T1000 (cell line): ENCODE results near the gene AKAP9.
"Not testable (repeated sequence)": the region's sequence is repeated elsewhere in the genome, so short reads cannot be mapped to it uniquely, and the experiment has no call there.

Experiments
- DNase-seq: peaks from one replicate; lab custom pipeline; 2025; ENCODE audit warnings: mixed read lengths; lab: John Stamatoyannopoulos, UW

Gene AKAP9

DNA sequence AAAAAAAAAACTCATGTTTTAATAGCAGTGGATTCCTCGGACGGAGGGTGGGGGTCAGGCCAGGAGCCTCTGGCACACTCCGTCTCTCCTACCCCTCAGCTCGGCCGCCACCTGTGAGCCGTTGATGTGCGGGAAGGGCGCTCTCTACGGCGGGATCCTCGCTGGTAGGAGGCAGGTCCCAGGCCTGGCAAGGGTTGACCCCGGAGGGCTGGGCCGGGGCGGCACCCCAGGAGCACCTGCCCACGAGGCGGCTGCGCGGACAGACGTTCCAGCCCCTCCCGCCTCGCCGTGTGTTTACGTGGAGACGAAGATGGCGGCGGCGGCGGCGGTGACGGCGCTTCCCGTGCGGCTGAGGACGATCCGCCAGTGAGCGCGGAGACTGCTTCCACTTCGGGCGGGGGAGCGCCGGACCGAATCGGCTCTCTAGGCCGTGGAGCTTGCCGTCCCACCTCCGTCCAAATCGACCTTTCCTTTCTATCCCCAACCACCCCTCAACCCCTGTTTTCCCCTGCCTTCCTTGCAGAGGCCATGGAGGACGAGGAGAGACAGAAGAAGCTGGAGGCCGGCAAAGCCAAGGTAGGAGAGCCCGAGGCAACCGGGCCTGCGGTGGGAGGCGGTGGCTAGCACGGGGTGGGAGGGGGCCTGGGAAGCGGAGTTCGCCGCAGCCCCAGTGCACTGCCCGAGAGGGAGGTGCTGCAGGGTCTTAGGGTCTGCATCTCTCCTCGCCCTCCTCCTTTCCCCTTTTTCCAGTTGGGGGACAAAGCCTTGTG, at the start of gene AKAP9:
Gene AKAP9, plus strand, starts transcription at position 291 of the 770 bp plus-strand sequence. Its CDS starts 238 bp downstream, at position 529.
- DNase-seq: peak; percentile 60

DNA sequence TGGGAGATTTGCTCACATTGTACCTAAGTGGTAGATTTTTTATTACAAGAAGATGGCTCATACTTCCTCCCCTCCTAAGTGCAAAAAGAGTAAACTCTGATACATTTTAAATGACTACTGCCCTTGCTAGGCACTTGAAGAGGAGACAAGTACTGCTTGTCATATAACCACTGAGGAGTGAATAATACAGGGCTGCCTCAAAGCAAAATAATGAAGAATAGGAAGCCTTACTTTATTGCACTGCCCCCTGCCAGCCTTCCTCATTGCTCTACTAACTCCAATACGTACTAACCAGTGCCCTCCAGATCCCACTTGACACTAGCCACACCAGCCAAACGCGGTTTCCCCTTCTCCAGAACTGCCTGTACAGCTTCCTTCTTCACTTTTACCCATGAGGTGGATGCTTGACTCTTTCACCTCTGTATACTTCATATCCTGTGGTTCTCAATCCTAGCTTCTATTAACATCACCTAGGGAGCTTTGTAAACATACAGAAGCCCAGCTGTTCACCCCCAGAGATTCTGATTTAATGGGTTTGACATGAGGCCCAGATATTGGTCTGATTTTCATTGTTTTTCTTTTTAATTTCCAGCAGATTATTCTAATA, 48.5 kb upstream of the AKAP9 start:
- no peak for DNase-seq

DNA sequence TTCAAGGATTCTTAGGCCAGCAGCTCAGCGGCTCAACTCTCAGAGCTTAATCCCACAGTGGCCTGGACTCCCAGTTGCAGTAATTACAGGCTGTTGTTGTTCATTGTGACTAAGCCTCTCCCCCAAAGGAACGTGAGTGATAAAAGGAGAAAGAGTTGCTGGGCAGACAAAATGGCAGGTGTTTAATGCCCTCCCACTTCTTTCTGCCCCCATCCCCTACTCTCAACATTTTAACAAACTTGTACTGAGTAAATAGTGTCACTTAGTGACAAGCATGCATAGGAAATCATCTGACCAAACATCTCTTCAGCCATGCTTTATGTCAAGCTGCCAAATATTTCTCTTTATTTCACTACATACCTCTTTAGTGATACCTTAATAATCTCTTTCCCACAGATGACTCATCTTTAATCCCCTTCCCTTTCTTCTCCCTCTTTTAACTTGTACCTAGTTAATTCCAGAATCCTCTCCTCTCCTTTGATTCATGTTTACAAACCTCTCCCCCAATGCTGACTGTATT, 47.8 kb upstream of the AKAP9 start:
- DNase-seq: no peak

DNA sequence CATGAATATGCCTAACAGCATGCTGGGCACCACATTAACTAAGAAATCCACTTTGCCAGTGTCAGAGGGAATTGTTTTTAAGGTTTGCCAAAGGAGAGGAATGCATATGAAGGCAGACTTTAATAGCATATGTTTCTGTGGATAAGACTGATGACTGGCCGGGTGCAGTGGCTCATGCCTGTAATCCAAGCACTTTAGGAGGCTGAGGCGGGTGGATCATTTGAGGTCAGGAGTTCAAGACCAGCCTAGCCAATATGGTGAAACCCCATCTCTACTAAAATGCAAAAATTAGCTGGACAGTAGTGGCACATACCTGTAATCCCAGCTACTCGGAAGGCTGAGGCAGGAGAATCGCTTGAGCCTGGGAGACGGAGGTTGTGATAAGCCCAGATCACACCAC, 47.0 kb upstream of the AKAP9 start:
- DNase-seq: not testable (repeated sequence)

DNA sequence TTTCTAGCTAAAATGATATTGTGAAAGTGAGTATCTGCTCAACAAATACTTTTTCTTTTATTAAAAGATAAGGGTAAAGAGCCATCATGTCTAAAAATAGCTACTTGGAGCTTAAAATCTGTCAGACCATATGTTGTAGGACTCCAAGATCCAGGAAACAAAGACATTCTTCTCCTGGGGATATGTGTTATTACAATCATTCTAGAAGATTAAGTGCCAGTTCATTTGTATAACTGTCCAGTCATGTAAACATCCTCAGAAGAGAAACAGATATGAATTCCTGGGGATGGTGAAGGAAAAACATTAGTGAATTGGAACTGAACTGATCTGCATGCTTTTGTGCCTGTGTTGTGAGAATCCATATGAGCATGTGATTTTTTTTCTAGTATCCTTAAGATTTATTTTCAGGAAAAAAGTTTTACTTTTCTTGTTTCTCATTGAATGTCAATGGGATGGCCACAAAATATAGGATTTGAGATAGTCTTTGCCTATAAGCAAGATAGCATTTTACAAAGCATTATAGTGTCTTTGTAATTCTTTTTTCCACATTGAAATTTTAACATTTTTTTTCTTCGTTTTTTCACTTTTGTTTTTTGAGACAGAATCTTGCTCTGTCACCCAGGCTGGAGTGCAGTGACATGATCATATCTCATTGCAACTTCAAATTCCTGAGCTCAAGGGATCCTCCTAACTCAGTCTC, 45.7 kb upstream of the AKAP9 start:
- DNase-seq: no peak

DNA sequence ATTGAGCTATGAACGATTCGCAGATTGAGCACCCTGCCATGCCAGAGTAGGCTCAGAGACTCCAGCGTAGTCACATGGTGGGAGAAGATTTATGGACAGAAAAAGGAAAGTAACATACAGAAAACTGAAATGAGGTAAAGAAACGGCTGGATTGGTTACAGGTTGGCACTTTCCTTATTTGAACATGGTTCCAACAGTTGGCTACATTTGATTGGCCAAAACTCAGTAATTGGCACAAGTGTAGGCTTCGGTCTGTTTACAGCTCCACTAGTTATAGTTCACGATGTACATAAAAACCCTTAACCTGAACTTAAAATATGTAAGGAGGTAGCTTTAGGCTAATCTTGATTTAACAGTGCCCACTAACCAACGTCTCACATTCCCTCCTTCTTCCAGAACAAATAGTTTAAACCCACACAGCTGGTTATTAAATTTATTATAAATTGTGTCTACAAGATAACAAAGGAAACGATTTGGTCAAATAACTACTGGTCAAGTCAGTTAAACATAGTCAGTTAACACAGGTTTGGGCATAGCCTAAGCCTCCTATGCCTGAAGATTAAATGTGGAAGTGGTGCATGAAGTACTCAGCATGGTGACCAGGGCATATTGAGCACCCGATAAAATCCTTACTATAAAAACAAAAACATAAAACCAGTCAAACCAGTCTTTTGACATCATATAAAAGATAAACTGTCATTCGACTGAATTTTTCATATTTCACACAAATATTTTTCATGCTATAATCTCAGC, 42.2 kb upstream of the AKAP9 start:
- no peak for DNase-seq

DNA sequence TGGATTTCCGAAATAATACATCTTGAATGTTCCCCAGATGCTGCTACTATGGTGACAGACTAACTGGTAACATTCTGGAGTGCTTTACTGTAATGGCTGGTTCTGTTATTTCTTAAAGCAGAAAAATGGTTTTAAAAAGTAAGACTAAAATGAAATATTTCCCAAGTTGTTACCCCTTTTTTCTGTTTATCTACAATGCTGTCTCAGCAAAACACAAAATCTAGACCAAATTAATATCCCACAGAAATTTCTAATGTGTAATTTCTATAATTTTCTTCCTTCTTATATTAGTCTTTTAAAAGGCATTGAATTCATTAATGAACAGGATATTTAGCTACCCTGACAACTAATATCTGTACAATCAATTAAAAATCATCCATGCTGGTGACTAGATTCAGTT, 41.1 kb upstream of the AKAP9 start:
- no peak for DNase-seq

DNA sequence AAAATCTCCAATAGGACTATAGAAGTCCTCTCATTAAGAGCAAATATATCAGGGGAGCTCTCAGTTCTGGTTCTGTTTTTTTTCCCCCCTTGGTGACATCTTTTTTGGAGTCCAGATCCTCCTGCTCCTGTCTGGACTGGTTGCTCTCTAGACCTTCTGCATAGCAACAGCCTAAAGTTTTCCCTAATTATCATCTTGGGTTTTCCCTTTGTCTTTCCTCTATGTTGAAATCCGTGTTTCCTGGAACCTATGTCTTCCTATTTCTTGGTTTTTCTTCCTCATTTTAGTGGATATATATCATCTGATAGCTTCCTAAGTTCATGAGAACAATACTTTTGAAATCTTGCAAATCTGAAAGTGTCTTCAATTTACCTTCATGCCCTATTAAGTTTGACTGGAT, 30.5 kb upstream of the AKAP9 start:
- no peak for DNase-seq

DNA sequence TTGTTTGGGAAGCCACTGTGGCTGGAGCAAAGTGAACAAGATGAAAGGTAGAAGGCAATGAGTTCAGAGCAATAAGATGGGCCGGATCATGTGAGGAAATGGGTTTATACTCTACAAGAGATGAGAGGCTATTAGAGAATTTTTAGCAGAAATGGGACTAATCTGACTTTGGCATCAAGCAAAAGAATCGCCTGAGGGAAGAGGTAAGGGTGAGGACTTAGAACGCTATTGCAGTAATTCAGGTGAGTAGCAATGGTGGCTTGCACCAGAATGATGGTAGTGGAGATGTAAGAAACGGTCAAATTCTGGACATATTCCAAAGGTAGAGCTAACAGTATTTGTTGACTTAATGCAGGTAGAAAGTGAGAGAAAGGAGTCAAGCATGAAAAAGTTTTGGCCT, 29.5 kb upstream of the AKAP9 start:
- DNase-seq: no peak

DNA sequence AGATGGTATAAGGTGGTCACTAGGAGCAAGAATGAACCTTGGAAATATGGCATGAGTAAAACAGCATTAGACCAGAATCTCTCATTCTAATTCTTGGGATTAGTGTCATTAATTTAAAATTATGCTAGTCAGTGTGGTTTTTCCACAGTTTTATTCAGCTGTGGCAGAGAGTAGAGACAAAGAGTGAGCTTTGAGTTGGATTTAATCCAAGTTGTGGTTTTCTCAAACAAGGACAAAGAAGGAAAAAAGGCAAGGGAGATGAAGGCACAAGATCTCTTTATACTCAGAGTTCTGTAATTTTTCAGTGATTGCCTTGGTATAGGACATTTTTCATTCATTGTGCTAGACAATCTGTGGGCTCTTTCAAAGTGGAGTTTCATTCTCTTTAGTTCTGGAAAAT, 28.2 kb upstream of the AKAP9 start:
- DNase-seq: no peak

DNA sequence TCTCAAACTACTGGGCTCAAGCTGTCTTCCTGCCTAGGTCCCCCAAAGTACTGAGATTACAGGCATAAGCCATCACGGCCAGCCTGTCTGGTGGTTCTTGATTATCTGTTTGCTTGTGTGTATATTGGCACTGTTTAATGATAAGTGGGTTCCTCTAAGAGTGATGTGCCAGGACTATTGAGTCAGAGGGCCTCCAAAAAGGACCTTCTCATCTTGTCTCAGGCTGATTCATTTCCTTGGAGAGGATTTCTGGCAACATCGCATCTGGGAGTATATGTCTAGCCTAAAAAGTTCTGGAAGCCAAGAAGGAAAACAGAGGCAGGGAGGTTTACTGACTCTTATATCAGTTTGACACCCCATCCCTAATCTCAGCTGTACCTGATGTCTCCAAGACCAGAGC, 27.1 kb upstream of the AKAP9 start:
- DNase-seq: no peak

DNA sequence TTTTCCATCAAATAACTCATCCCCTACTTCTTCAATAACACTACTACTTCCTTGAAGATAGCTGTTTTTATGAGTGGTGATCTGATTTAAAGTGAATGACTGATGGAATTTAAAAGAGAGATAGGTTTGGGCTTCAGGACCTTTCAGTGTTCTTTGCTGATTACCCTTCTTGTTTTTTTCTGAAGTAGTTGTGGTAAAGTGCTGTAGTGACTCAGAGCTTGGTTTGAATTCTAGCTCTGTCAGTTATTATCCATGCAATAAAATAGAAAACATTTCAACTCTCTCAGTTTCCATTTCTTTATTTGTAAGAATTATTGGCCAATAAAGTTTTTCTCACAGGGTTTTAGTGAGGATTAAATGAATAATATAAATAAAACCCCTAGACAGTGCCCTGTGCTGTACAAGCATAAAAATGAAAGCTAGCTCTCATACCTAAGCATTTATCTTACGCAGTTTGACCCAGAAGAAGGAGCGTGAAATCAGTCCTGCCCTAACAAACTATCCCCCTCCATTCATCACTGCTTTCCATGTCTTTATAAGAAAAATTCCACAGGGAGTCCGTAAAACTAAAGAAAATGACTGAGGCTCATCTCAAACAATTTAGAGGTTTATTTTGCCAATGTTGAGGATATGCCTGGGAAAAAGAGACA, 25.1 kb upstream of the AKAP9 start:
- no peak for DNase-seq

DNA sequence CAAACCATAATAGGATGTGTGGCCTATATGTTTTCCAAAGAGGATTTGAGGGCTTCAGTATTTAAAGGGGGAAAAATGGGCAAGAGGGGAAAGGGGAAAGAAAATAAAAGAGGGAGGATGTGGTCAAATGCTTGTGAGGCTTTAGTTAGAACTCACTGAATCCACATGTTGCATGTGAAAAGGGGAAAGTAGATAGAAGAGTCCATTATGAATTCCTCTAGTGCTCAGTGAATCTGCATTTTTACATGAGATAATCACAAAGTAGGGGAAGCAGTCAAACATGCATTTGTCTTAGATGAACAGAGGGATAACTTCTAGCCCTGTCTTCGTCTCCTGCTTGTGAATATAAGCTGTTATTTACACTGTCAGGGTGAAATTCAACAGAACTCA, 24.6 kb upstream of the AKAP9 start:
- no peak for DNase-seq

DNA sequence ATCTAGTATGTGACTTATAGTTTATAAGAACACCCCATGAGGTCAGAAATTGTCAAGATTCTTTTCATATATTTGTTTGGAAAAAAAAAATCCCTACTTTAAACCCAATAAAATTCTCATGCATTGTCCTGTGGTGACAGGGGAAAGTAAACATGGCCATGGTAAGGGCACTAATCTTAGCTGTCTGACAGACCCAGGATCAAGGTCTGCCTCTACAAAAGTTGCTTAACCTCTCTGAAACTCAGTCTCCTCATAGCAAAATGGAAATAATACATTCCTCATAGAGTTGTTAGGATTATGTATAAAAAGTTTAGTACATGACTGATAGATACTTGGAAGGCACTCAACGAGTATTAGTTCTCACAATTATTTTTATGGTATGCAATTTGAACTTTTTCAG, 22.3 kb upstream of the AKAP9 start:
- DNase-seq: no peak

DNA sequence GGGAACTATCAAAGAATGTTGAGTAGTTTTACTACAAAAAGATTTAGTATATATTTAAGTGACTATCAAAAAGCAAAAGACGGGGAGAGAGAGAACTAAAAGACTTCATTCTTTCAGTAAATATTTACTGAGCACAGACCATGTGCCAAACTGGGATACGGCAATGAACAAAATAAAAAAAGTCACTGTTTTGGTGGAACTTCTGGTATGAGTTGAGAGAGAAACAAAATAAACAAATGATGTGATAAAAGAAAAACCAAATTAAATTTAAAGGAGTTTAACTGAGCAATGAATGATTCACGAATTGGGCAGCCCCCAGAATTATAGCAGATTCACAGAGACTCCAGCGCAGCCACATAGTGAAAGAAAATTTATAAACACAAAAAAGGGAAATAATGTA, 17.8 kb upstream of the AKAP9 start:
- no peak for DNase-seq

DNA sequence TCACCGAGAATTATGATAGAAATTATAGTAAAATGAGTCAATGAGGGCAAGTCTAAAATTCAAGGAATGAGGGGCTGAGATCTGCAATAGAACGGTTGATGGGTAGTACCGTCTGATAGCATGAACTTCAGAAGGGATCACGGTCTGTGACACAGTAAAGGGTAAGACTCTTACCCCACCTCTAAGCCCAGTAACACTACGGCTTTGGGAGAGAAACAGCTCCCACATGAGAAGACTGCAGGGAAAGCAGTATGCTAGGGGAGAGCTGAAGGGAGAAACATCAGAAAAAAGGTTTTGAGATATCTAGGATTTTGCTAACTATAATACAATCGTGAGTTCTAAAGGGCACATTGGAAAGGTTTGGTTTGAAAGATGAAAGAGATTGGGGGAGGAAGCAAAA, 12.8 kb upstream of the AKAP9 start:
- DNase-seq: no peak

DNA sequence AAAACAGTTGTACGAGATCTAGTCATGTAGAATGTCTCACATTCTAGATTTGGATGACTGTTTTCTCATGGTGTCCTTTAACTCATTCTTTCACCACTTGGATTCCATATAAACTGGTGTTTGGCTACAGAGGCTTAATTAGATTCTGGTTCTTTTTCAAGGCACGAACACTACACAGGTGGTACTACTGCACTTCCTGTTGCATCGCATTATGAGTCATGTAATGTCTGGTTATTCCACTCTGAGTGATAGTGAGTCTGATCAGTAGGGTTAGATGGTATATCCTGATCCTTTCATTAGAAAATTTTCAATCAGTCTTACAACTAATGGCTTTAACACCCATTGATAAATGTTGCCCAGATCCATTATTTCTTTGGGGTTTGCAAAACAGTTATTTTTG, 11.2 kb upstream of the AKAP9 start:
- DNase-seq: no peak

DNA sequence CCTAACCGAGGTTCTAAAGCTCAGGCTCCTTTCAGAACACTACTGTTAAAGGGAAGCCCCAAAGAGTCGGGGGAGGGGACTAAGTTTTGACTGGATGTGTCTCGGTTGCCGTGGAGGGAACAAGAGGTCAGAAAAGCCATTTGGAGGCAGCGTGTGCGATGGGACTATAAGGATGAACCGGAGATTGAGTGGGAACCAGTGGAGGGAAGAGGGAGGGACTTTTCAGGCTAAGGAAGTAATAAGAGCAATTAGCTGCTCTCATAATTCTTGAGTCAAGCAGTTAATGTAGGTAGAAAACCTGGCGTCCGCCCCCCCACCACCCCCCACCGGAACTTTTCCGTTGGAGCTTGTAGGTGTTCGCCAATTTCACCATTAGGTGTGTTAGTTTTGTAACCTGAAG, 491 bp upstream of the AKAP9 start:
- no peak for DNase-seq

DNA sequence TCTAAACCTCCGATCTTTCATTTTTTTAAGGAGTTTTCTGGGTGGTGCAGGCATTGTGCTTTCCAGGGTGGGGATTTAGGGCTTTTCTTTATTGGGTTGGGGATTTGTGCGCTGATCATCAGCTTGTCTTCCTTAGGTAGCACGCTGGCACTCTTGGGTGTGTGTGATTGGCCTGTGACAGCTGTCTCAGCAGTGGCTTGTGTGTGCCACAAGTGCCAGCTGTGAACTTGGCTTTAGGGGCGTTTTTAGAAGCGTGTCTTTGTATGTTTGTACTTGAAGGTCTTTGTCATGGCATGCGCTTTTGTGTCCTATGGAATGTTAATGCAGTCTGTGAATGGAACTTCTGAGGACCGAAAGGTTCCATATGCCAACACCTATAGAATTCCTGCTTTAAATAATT, 788 bp downstream of the AKAP9 start:
- no peak for DNase-seq

DNA sequence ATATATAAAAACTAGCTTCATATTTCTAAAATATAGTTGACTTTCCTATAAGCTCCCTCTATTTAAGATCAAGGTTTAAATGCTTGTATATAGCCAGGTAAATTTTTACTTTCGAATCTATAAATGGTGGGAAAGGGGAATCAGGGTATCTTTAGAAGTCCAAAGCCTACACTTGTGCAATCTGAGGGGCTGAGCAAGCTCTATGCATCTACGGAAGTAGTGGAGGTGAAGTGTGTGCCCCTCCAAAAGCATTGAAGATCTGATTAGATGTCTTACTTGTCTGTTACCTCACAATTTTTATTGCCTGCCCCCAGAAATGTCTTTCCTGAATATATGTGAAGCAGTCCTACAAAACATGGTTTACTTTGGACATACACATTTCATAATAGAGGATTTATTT, 1.6 kb downstream of the AKAP9 start:
- DNase-seq: no peak

DNA sequence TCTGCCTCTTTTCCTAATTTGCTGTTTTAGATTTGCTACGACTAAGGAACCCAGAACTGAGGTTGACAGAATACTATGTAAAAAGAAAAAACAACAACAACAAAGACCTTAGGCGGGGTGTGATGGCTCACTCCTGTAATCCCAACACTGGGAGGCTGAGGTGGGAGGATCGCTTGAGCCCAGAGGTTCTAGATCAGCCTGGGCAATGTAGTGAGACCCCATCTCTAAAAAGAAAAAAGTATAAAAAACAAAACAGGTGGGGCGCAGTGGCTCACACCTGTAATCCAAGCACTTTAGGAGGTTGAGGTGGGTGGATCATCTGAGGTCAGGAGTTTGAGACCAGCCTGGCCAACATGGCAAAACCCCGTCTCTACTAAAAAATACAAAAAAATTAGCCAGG, 4.3 kb downstream of the AKAP9 start:
- DNase-seq: not testable (repeated sequence)

DNA sequence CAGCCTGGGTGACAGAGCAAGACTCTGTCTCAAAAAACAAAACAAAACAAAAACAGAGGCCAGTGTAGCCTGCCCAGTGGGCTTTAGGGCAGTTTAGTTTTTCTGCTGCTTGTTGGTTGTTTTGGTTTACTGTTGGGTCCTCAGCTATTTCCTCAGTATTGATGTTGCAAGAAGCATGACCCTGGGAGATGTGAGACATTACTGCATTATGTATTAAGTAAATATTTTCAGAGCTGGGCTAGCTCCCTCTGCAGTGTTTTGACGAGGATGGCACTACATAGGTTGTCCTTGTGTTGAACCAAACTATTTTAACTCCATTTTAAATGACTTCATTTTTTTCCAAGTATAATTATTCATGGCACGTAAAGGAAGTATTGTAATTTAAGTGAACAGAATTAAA, 4.8 kb downstream of the AKAP9 start:
- DNase-seq: no peak
